Psoas muscle (tissue), 8 donors: ENCODE results near the gene HOATZ. TPM values are rescaled to one million over a fixed set of nuclear protein-coding genes. Genes with fewer than 3 reads are reported as not detected.
A peak's percentile ranks its signal among the peaks of the same experiment; 100 is the strongest.

Experiments used
- ATAC-seq, 4 donors: fragments of 200-7000 bp; cut with Tn5 transposase; one replicate each; pipeline ENCODE4 v1.9.1; 2020; ENCODE audit warnings: moderate library complexity in 3 of 4, mild to moderate bottlenecking in 2 of 4
- DNase-seq, 2 donors: peaks; one replicate each; pipeline ENCODE4 v3.0.0-alpha.2; 2020
- H3K27ac ChIP-seq: fragments of 200-600 bp; one replicate; pipeline ENCODE4 v1.8.0; 2022
- H3K27me3 ChIP-seq, 3 donors: fragments of 200-600 bp in 1 of 3; one replicate each; pipeline versions ENCODE4 v1.6.1 to v1.8.0; 2013 to 2022; ENCODE audit warnings: low read length in 2 of 3, mild to moderate bottlenecking in 2 of 3, moderate library complexity in 1 of 3; ENCODE audit not compliant: insufficient read depth in 3 of 3
- H3K36me3 ChIP-seq, 2 donors: fragments of 200-600 bp in 1 of 2; one replicate each; pipeline versions ENCODE4 v1.6.1 to v1.8.0; 2013 to 2022; ENCODE audit warnings: low read depth in 1 of 2, mild to moderate bottlenecking in 1 of 2, moderate library complexity in 1 of 2; ENCODE audit not compliant: insufficient read depth in 1 of 2
- H3K4me1 ChIP-seq: fragments of 200-600 bp; one replicate; pipeline ENCODE4 v1.8.0; 2022
- H3K4me3 ChIP-seq: fragments of 200-600 bp; one replicate; pipeline ENCODE4 v1.8.0; 2022; ENCODE audit warnings: mild to moderate bottlenecking
- H3K9me3 ChIP-seq: fragments of 200-600 bp; one replicate; pipeline ENCODE4 v1.8.0; 2022
- WGBS, 3 donors: extraction: QIAGEN DNeasy Blood & Tissue Kit; methylation state at CpG; one replicate each; pipeline versions ENCODE4 v1.1.6 to v1.1.7; 2013; 5-methylcytosine and 5-hydroxymethylcytosine counted together
- intact Hi-C, 2 donors: fragments of 100-400 bp; cut with DNase I; formaldehyde crosslinking; loops; one replicate each; pipeline versions ENCODE4 v1.11.0 to v1.14.2; 2022
- polyA plus RNA-seq, 3 donors: library from polyadenylated mRNA; stranded (reverse); fragments of 200-250 nt; gene quantifications; one replicate each; pipeline ENCODE4 v1.2.3, GENCODE V29; 2013
- total RNA-seq, 4 donors: library from RNA; stranded (reverse); fragmentation: NEBNext Ultra II Directional in 2 of 4; extraction: Animal tissue kit (Norgen Biotek cat#: 25700) in 2 of 4; gene quantifications; one replicate each; pipeline versions ENCODE4 v1.2.1 to v1.2.4, GENCODE V29; 2021 to 2023
- TF ChIP-seq, protein P1 (sequence below): fragments of 200-600 bp; IDR thresholded peaks from one replicate; pipeline ENCODE4 v1.8.0; 2022; ENCODE audit warnings: antibody characterized with exemption
- donor health status: healthy with polysubstance abuse.
- donor health status: DM: no; HTN: no; CAD: no; lungs with moderate emphysema.
- donor health status: Bipolar disorder and iron deficiency.
- donor health status: healthy.
- donor health status: DM: yes; HTN: yes; CAD: no.
- donor health status: DM: no; HTN: no; CAD: no.
- donor health status: DM: no; HTN: no; CAD: no.
- donor health status: DM: yes; HTN: yes; CAD: no.

The HOATZ gene
- total and polyA plus RNA-seq, 7 donors: not detected

DNA sequence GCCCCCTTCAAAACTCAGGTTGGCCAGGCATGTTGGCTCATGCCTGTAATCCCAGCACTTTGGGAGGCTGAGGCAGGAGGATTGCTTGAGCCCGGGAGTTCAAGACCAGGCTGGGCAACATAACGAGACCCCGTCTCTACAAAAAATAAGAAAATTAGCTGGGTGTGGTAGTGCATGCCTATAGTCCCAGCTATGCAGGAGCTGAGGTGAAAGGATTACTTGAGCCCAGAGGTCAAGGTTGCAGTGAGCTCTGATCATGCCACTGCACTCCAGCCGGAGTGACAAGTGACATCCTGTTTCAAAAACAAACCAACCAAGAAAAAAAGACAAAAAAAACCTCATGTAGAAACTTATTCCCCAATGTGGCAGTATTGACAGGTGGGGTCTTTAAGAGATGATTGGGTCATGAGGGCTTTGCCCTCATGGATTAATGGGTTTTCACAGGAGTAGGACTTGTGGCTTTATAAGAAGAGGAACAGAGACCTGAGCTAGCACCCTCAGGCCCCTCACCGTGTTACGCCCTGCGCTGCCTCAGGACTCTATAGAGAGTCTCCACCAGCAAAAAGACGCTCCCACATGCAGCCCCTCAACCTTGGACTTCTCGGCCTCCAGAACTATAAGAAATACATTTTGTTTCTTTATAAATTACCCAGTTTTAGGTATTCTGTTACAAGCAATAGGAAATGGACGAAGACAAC is 48.3 kb downstream of the HOATZ start:
- H3K36me3 ChIP-seq: peaks cover 2 to 3% of the 10 kb centered on the region in 2 donors
- no peak overlapping the region for H3K4me3 ChIP-seq
- peaks cover 8% of the 10 kb centered on the region for H3K4me1 ChIP-seq
- WGBS, 3 donors: 85 to 92% (median 92%) methylated on average over 10 of the region's 10 CpGs
- no peaks in the 10 kb centered on the region for H3K27me3 ChIP-seq
- intact Hi-C loops: no loop called here
- DNase-seq (no peak), ATAC-seq (no peak)
- TF ChIP-seq, protein P1, sequence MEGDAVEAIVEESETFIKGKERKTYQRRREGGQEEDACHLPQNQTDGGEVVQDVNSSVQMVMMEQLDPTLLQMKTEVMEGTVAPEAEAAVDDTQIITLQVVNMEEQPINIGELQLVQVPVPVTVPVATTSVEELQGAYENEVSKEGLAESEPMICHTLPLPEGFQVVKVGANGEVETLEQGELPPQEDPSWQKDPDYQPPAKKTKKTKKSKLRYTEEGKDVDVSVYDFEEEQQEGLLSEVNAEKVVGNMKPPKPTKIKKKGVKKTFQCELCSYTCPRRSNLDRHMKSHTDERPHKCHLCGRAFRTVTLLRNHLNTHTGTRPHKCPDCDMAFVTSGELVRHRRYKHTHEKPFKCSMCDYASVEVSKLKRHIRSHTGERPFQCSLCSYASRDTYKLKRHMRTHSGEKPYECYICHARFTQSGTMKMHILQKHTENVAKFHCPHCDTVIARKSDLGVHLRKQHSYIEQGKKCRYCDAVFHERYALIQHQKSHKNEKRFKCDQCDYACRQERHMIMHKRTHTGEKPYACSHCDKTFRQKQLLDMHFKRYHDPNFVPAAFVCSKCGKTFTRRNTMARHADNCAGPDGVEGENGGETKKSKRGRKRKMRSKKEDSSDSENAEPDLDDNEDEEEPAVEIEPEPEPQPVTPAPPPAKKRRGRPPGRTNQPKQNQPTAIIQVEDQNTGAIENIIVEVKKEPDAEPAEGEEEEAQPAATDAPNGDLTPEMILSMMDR: no peak
- H3K9me3 ChIP-seq: no peaks in the 10 kb centered on the region
- no peak overlapping the region for H3K27ac ChIP-seq

GRCh38 chr11:111565114-111565720 is 50.6 kb downstream of the HOATZ start:
- Histone ChIP-seq H3K9me3 (no peaks in the 10 kb centered on the region), H3K36me3 (peaks cover 0 to 3% of the 10 kb centered on the region in 2 donors), H3K27ac (no peak overlapping the region), H3K4me1 (peaks cover 8% of the 10 kb centered on the region), H3K27me3 (no peaks in the 10 kb centered on the region), H3K4me3 (no peak overlapping the region)
- peak in 1 of 2 donors; percentile 27 for DNase-seq
- intact Hi-C loops: loop anchor here (5.0 kb wide), 2 partner anchors 212 to 277 kb away; no protein-coding TSS in a partner anchor
- ATAC-seq: peak; percentile 60 to 88 (median 75)
- WGBS, 3 donors: 59 to 71% (median 64%) methylated on average over 4 of the region's 4 CpGs
- TF ChIP-seq, protein P1: peak; percentile 96

- H3K36me3 ChIP-seq: no peaks in the 10 kb centered on the region
- no peaks in the 10 kb centered on the region for H3K9me3 ChIP-seq
- ATAC-seq (no peak), DNase-seq (no peak)
- 76 to 85% (median 80%) methylated on average over 7 of the region's 7 CpGs for WGBS, 3 donors
- intact Hi-C loops: loop anchor here (5.0 kb wide), 2 partner anchors 211 to 276 kb away; no protein-coding TSS in a partner anchor
- H3K27ac ChIP-seq: no peak overlapping the region
- TF ChIP-seq, protein P1: no peak
- no peaks in the 10 kb centered on the region for H3K27me3 ChIP-seq
- no peak overlapping the region for H3K4me3 ChIP-seq
- H3K4me1 ChIP-seq: peaks cover 8% of the 10 kb centered on the region
Observed at GRCh38 chr11:111566324-111566723, 51.7 kb downstream of the HOATZ start.

DNA sequence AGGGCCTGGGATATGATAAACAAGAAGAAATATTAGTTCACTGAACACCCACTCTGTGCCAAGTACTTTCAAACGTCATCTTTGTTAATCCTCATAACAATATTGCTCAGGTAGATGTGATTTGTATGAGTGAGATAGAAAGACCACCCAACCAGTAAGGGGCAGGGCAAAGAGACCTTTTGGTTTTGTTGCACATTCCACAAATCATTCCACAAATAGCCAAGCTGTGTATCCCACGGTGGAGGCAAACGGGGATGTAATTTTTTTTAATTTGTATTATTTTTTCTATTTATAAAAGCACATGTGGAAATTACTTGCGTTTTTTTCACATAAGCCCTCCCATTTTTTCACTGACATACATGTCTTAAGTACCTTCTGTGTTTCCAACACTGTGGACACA is 54.9 kb downstream of the HOATZ start:
- Histone ChIP-seq H3K4me3 (no peak overlapping the region), H3K4me1 (peaks cover 12% of the 10 kb centered on the region), H3K27ac (no peak overlapping the region), H3K36me3 (no peaks in the 10 kb centered on the region), H3K9me3 (no peaks in the 10 kb centered on the region), H3K27me3 (no peaks in the 10 kb centered on the region)
- no peak for DNase-seq
- intact Hi-C loops: loop anchor here (5.0 kb wide), 2 partner anchors 208 to 273 kb away; no protein-coding TSS in a partner anchor
- ATAC-seq: no peak
- WGBS, 3 donors: 47 to 67% (median 66%) methylated on average over 4 of the region's 4 CpGs
- TF ChIP-seq, protein P1: no peak
